Activated CD4-positive, CD25-positive, alpha-beta regulatory T cell treated with anti-CD3 and anti-CD28 coated beads, Interleukin-2, amount 50 U/mL, for 16 hours (primary cell): ENCODE results near the gene STARD9.
"Not testable (repeated sequence)": the region's sequence is repeated elsewhere in the genome, so short reads cannot be mapped to it uniquely, and the experiment has no call there.

Experiments
- DNase-seq: peaks from one replicate; pipeline ENCODE4 v3.0.0-alpha.2; 2020; ENCODE audit warnings: low read depth, low spot score

The STARD9 gene

DNA sequence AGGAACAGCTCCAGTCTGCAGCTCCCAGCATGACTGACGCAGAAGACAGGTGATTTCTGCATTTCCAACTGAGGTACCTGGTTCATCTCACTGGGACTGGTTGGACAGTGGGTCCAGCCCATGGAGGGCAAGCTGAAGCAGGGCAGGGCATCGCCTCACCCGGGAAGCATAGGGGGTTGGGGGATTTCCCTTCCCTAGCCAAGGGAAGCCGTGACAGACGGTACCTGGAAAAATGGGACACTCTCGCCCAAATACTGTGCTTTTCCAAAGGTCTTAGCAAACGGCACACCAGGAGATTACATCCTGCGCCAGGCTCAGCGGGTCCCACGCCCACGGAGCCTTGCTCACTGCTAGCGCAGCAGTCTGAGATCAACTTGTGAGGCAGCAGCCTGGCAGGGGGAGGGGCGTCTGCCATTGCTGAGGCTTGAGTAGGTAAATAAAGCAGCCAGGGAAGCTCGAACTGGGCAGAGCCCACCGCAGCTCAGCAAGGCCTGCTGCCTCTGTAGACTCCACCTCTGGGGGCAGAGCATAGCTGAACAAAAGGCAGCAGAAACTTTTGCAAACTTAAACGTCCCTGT lies 188.8 kb downstream of the STARD9 start:
- not testable (repeated sequence) for DNase-seq

DNA sequence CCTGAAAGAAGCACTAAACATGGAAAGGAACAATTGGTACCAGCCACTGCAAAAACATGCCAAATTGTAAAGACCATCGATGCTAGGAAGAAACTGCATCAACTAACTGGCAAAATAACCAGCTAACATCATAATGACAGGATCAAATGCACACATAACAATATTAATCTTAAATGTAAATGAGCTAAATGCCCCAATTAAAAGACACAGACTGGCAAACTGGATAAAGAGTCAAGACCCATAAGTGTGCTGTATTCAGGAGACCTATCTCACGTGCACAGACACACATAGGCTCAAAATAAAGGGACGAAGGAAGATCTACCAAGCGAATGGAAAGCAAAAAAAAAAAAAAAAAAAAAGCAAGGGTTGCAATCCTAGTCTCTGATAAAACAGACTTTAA lies 190.7 kb downstream of the STARD9 start:
- DNase-seq, result not testable (repeated sequence)
